IMR-90 (cell line): ENCODE measurements around the gene TADA2A. TPM values are rescaled to one million over a fixed set of nuclear protein-coding genes. Genes with fewer than 3 reads are reported as not detected.

Experiments
- ATAC-seq: fragments of 200-7000 bp; cut with Tn5 transposase; 2 replicates; pipeline ENCODE4 v1.9.1; 2020; ENCODE audit warnings: low read depth, mild to moderate bottlenecking, moderate library complexity
- BruUV-seq: library from RNA; stranded (reverse); fragments of 400-500 nt; replicated peaks from 2 replicates; lab custom pipeline; 2021; lab: Mats Ljungman, UMichigan
- CTCF ChIA-PET: fragments of 300-600 bp; formaldehyde crosslinking; extraction: SDS; loops from one replicate; lab custom pipeline; 2021; ENCODE audit warnings: antibody characterized with exemption; lab: Yijun Ruan, JAX
- POLR2A ChIA-PET: fragments of 300-600 bp; sonication (Branson Sonifier 250); formaldehyde crosslinking; loops from one replicate; lab custom pipeline; 2022; ENCODE audit warnings: antibody characterized with exemption; ENCODE audit not compliant: unreplicated experiment; lab: Charles Lee
- DNase-seq: peaks from one replicate; pipeline ENCODE4 v3.0.0; 2013
- H2AFZ ChIP-seq: replicated peaks from 2 replicates; pipeline ENCODE3; 2013; ENCODE audit warnings: low read length, mild to moderate bottlenecking; ENCODE audit not compliant: poor library complexity
- H2AK5ac ChIP-seq: 2 replicates; pipeline ENCODE4 v1.6.1; 2013; ENCODE audit warnings: low read depth, low read length, inconsistent platforms
- H2AK9ac ChIP-seq: replicated peaks from 2 replicates; pipeline ENCODE3; 2013; ENCODE audit warnings: mild to moderate bottlenecking, low read depth, low read length, moderate library complexity; ENCODE audit not compliant: poor library complexity
- H2BK120ac ChIP-seq: 2 replicates; pipeline ENCODE4 v1.6.1; 2013; ENCODE audit warnings: low read depth, low read length, inconsistent platforms
- H2BK15ac ChIP-seq: 3 replicates; pipeline ENCODE4 v1.6.1; 2013; ENCODE audit warnings: low read depth, low read length, inconsistent platforms
- H2BK20ac ChIP-seq: 2 replicates; pipeline ENCODE4 v1.6.1; 2013; ENCODE audit warnings: low read depth, mild to moderate bottlenecking, inconsistent platforms, low read length, moderate library complexity
- H2BK5ac ChIP-seq: 2 replicates; pipeline ENCODE4 v1.6.1; 2013; ENCODE audit warnings: mild to moderate bottlenecking, low read depth, low read length, inconsistent platforms; ENCODE audit not compliant: poor library complexity, severe bottlenecking
- H3K14ac ChIP-seq: replicated peaks from 2 replicates; pipeline ENCODE4 v1.6.1; 2013; ENCODE audit warnings: low read depth, low read length, inconsistent platforms
- H3K18ac ChIP-seq: 2 replicates; pipeline ENCODE4 v1.6.1; 2013; ENCODE audit warnings: low read depth, low read length, control low read depth
- H3K23ac ChIP-seq: 2 replicates; pipeline ENCODE4 v1.6.1; 2013; ENCODE audit warnings: low read depth, low read length, inconsistent platforms
- H3K27ac ChIP-seq: 2 replicates; pipeline ENCODE4 v1.5.1; 2013; ENCODE audit warnings: mild to moderate bottlenecking, control low read depth, low read length; ENCODE audit not compliant: insufficient read depth
- H3K27me3 ChIP-seq: 2 replicates; pipeline ENCODE4 v1.6.1; 2013; ENCODE audit warnings: low read length; ENCODE audit not compliant: control insufficient read depth, insufficient read depth
- H3K36me3 ChIP-seq: 2 replicates; pipeline ENCODE4 v1.6.1; 2013; ENCODE audit warnings: low read length, mixed read lengths; ENCODE audit not compliant: control insufficient read depth, insufficient read depth
- H3K4ac ChIP-seq: 2 replicates; pipeline ENCODE4 v1.6.1; 2013; ENCODE audit warnings: low read depth, low read length, inconsistent platforms
- H3K4me1 ChIP-seq: 2 replicates; pipeline ENCODE4 v1.6.1; 2013; ENCODE audit warnings: low read length, mixed read lengths; ENCODE audit not compliant: control insufficient read depth, insufficient read depth
- H3K4me2 ChIP-seq: 2 replicates; pipeline ENCODE4 v1.6.1; 2013; ENCODE audit warnings: low read depth, mild to moderate bottlenecking, control low read depth, low read length, moderate library complexity
- H3K4me3 ChIP-seq: 2 replicates; pipeline ENCODE4 v1.5.1; 2013; ENCODE audit warnings: low read depth, mild to moderate bottlenecking, control low read depth, low read length, moderate library complexity; ENCODE audit not compliant: insufficient read depth
- H3K56ac ChIP-seq: 2 replicates; pipeline ENCODE4 v1.6.1; 2013; ENCODE audit warnings: low read length, inconsistent platforms; ENCODE audit not compliant: insufficient read depth; ENCODE audit errors: extremely low read depth
- H3K79me1 ChIP-seq, 2 experiments: 2 replicates each; pipeline ENCODE4 v1.6.1; 2013; ENCODE audit warnings: low read length in 2 of 2, inconsistent platforms in 1 of 2, low read depth in 1 of 2
- H3K9ac ChIP-seq: 2 replicates; pipeline ENCODE4 v1.6.1; 2013; ENCODE audit warnings: low read depth, low read length, control low read depth
- H3K9me1 ChIP-seq: 2 replicates; pipeline ENCODE4 v1.6.1; 2013; ENCODE audit warnings: low read length, inconsistent platforms; ENCODE audit not compliant: insufficient read depth
- H3K9me3 ChIP-seq: 2 replicates; pipeline ENCODE4 v1.6.1; 2013; ENCODE audit warnings: low read length; ENCODE audit not compliant: control insufficient read depth, insufficient read depth
- H4K20me1 ChIP-seq: 2 replicates; pipeline ENCODE4 v1.6.1; 2013; ENCODE audit warnings: low read length, inconsistent platforms; ENCODE audit not compliant: insufficient read depth
- H4K5ac ChIP-seq: 2 replicates; pipeline ENCODE4 v1.6.1; 2013; ENCODE audit warnings: mild to moderate bottlenecking, low read depth, low read length, control low read depth
- H4K8ac ChIP-seq, 2 experiments: 2 replicates each; pipeline ENCODE4 v1.6.1; 2013; ENCODE audit warnings: low read depth in 2 of 2, low read length in 2 of 2, control low read depth in 1 of 2, inconsistent platforms in 1 of 2
- H4K91ac ChIP-seq: 2 replicates; pipeline ENCODE4 v1.6.1; 2013; ENCODE audit warnings: low read depth, low read length, inconsistent platforms; ENCODE audit not compliant: insufficient read depth
- BHLHE40 ChIP-seq: fragments of 150-350 bp; IDR thresholded peaks from 2 replicates; pipeline ENCODE4 v1.6.1; 2016; ENCODE audit warnings: mild to moderate bottlenecking, low read depth, low read length
- CEBPB ChIP-seq: IDR thresholded peaks from 2 replicates; pipeline ENCODE4 v1.6.1; 2012; ENCODE audit warnings: low read depth, low read length, improper control_type of control experiment
- CHD1 ChIP-seq: IDR thresholded peaks from 2 replicates; pipeline ENCODE4 v1.6.1; 2012; ENCODE audit warnings: low read depth, low read length, improper control_type of control experiment
- MAFK ChIP-seq: IDR thresholded peaks from 2 replicates; pipeline ENCODE4 v1.6.1; 2012; ENCODE audit warnings: low read depth, low read length, improper control_type of control experiment
- MAZ ChIP-seq: IDR thresholded peaks from 2 replicates; pipeline ENCODE4 v1.6.1; 2012; ENCODE audit warnings: low read depth, mild to moderate bottlenecking, low read length, improper control_type of control experiment, moderate library complexity, borderline replicate concordance
- MXI1 ChIP-seq: IDR thresholded peaks from 2 replicates; pipeline ENCODE4 v1.6.1; 2012; ENCODE audit warnings: low read depth, mild to moderate bottlenecking, low read length, moderate library complexity, borderline replicate concordance
- NFE2L2 ChIP-seq: fragments of 150-350 bp; IDR thresholded peaks from 2 replicates; pipeline ENCODE4 v1.6.1; 2016; ENCODE audit warnings: low read depth, mild to moderate bottlenecking, low read length
- POLR2A ChIP-seq: IDR thresholded peaks from 2 replicates; pipeline ENCODE4 v1.6.1; 2012; ENCODE audit warnings: mild to moderate bottlenecking, low read depth, low read length
- SMC3 ChIP-seq: fragments of 150-350 bp; IDR thresholded peaks from 2 replicates; pipeline ENCODE4 v1.6.1; 2016; ENCODE audit warnings: low read depth, mild to moderate bottlenecking, antibody characterized with exemption, low read length, moderate library complexity
- WGBS, 2 experiments: methylation state at CpG; one replicate each; pipeline versions ENCODE4 v1.1.5 to v1.1.7; 2013; ENCODE audit warnings: missing lambda C conversion rate in 2 of 2; ENCODE audit not compliant: insufficient read length in 1 of 2; ENCODE audit errors: extremely low coverage in 2 of 2; 5-methylcytosine and 5-hydroxymethylcytosine counted together
- dilution Hi-C: fragments of 300-500 bp; cut with HindIII; formaldehyde crosslinking; loops from one replicate; pipeline ENCODE4 v1.14.3; 2018; ENCODE audit warnings: low sequenced_read_pairs; ENCODE audit not compliant: unreplicated experiment
- in situ Hi-C: fragments of 300-500 bp; cut with MboI; formaldehyde crosslinking; loops from 3 replicates; pipeline ENCODE4 v1.14.3; 2019; ENCODE audit warnings: low sequenced_read_pairs, inconsistent platforms, mixed read lengths
- intact Hi-C: fragments of 100-400 bp; cut with micrococcal nuclease; formaldehyde crosslinking; loops from 2 replicates; pipeline ENCODE4 v1.10.0; 2022
- polyA plus RNA-seq, 3 experiments: library from polyadenylated mRNA; depleted of rRNA; stranded (reverse); fragments of >200 nt; gene quantifications; 2 replicates each; pipeline ENCODE4 v1.2.3, GENCODE V29; 2012; ENCODE audit warnings: low replicate concordance in 1 of 3
- total RNA-seq: library from RNA; depleted of rRNA; stranded (reverse); fragments of >200 nt; gene quantifications from 2 replicates; pipeline ENCODE4 v1.2.3, GENCODE V29; 2012
- TF ChIP-seq, protein P1 (sequence below): conservative IDR thresholded peaks from 2 replicates; pipeline ENCODE4 v1.5.1; 2012; ENCODE audit warnings: mild to moderate bottlenecking, low read depth, low read length, improper control_type of control experiment
- TF ChIP-seq, protein P2 (sequence below): fragments of 150-350 bp; IDR thresholded peaks from 2 replicates; pipeline ENCODE4 v1.6.1; 2017; ENCODE audit warnings: mild to moderate bottlenecking, antibody characterized with exemption, low read length, low read depth
- TF ChIP-seq, protein P3 (sequence below): fragments of 150-350 bp; IDR thresholded peaks from 2 replicates; pipeline ENCODE4 v1.6.1; 2016; ENCODE audit warnings: low read depth, mild to moderate bottlenecking, low read length, moderate library complexity, borderline replicate concordance

The TADA2A gene
- total and polyA plus RNA-seq, 2 of the 4 experiments (the other 2 are of a cell fraction), result 13.1 to 19.7 TPM

DNA sequence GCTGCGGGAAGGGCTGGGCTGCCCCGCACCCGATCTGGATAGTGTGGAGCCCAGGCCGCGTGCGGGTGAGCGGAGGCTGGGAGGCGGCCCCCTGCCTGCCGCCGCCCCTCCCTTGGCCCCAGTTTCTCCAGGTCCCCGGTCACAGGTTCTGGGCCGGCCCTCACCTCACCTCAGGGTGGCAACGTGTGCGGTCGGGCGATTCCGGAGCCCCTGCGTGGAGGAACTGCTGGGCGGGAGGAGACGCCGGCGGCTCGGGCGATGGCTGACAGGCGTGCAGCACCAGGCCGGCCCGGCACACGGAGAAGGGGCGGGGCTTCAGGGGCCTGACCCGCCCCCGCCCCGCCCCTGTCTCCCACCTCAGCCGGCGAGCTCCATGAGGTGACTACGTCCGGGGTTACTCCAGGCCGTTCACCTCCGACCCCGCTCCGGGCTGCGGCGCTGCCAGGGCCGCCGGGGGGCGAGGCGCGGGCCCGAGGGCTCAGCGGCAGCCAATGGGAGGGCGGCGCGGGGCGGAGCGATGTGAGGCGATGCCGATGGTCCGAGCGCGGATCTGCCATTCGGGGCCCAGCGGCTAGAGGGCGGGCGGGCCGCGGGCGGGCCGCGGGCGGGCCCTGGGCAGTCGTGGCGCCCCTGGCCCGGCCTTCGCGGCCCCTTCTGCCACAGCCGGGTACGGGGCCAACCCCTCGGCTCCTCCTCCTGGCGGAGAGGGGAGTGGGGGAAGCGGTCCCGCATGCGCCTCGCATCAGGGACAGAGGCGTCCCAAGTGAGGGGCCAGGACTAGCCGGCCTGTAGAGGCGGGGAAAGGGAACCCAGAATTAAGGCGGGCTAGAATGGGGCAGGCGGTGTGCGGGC is 47.6 kb upstream of the TADA2A start:
- in situ Hi-C loops (no loop called here), dilution Hi-C loops (no loop called here), intact Hi-C loops (loop anchor here (2.0 kb wide), 1 partner anchor 86 kb away; no protein-coding TSS in a partner anchor)
- ChIA-PET CTCF (interaction anchor here (0.6 to 1.8 kb wide), 3 partner anchors 14 to 174 kb away, joined by 3 to 10 read pairs (median 3); no protein-coding TSS in a partner anchor), POLR2A (interaction anchor here (0.6 kb wide), 1 partner anchor 204 kb away, joined by 4 read pairs; no protein-coding TSS in a partner anchor)
- Histone ChIP-seq H3K4me2 (peak overlapping the region; percentile 87), H3K36me3 (peaks cover 1% of the 10 kb centered on the region), H4K8ac (peak overlapping the region; percentile 89 to 95), H3K14ac (peak overlapping the region; percentile 87), H2AFZ (peak overlapping the region; percentile 94), H3K4me3 (peak overlapping the region; percentile 80), H2BK5ac (peak overlapping the region; percentile 10), H4K20me1 (peaks cover 4% of the 10 kb centered on the region; the same call in 1 of the 2 replicates), H4K5ac (peak overlapping the region; percentile 17), H3K56ac (peak overlapping the region; percentile 45), H3K27ac (peak overlapping the region; percentile 76), H3K9me1 (0 out of 2 replicates have a peak, but pooled peaks cover 3% of the 10 kb centered on the region), H3K27me3 (no peaks in the 10 kb centered on the region), H2BK120ac (peak overlapping the region; percentile 67; the same call in 1 of the 2 replicates), H3K79me1 (peaks cover 6 to 39% of the 10 kb centered on the region in 2 experiments; a peak in 3 of 4 replicates), H2AK9ac (peak overlapping the region; percentile 95), H2BK15ac (peak overlapping the region; percentile 69; the same call in 1 of the 3 replicates), H2AK5ac (peak overlapping the region; percentile 90), H2BK20ac (0 out of 2 replicates have a peak overlapping the region, but pooled peaks have one; percentile 9), H3K23ac (peak overlapping the region; percentile 91; the same call in 1 of the 2 replicates), H3K9me3 (no peaks in the 10 kb centered on the region), H3K9ac (peak overlapping the region; percentile 68), H3K4ac (peak overlapping the region; percentile 83), H3K4me1 (peaks cover 5% of the 10 kb centered on the region), H3K18ac (peak overlapping the region; percentile 66; the same call in 1 of the 2 replicates), H4K91ac (peak overlapping the region; percentile 68)
- DNase-seq (peak; percentile 86), ATAC-seq (peak; percentile 94)
- BruUV-seq, result no TSS peak
- TF ChIP-seq NFE2L2 (no peak), MAFK (no peak), BHLHE40 (peak; percentile 3; the same call in 1 of the 2 replicates), CHD1 (no peak), POLR2A (peak; percentile 66), MAZ (peak; percentile 53; the same call in 1 of the 2 replicates), MXI1 (peak; percentile 88; the same call in 1 of the 2 replicates), SMC3 (no peak), CEBPB (no peak)
- TF ChIP-seq, protein P1, sequence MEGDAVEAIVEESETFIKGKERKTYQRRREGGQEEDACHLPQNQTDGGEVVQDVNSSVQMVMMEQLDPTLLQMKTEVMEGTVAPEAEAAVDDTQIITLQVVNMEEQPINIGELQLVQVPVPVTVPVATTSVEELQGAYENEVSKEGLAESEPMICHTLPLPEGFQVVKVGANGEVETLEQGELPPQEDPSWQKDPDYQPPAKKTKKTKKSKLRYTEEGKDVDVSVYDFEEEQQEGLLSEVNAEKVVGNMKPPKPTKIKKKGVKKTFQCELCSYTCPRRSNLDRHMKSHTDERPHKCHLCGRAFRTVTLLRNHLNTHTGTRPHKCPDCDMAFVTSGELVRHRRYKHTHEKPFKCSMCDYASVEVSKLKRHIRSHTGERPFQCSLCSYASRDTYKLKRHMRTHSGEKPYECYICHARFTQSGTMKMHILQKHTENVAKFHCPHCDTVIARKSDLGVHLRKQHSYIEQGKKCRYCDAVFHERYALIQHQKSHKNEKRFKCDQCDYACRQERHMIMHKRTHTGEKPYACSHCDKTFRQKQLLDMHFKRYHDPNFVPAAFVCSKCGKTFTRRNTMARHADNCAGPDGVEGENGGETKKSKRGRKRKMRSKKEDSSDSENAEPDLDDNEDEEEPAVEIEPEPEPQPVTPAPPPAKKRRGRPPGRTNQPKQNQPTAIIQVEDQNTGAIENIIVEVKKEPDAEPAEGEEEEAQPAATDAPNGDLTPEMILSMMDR, result peak; percentile 35; the same call in 1 of the 2 replicates
- TF ChIP-seq, protein P2, sequence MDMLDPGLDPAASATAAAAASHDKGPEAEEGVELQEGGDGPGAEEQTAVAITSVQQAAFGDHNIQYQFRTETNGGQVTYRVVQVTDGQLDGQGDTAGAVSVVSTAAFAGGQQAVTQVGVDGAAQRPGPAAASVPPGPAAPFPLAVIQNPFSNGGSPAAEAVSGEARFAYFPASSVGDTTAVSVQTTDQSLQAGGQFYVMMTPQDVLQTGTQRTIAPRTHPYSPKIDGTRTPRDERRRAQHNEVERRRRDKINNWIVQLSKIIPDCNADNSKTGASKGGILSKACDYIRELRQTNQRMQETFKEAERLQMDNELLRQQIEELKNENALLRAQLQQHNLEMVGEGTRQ, result no peak
- TF ChIP-seq, protein P3, sequence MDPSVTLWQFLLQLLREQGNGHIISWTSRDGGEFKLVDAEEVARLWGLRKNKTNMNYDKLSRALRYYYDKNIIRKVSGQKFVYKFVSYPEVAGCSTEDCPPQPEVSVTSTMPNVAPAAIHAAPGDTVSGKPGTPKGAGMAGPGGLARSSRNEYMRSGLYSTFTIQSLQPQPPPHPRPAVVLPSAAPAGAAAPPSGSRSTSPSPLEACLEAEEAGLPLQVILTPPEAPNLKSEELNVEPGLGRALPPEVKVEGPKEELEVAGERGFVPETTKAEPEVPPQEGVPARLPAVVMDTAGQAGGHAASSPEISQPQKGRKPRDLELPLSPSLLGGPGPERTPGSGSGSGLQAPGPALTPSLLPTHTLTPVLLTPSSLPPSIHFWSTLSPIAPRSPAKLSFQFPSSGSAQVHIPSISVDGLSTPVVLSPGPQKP, result no peak
- WGBS, 2 experiments, result 1% methylated on average over 41 of the region's 88 CpGs; no CpG with 5 or more reads in 1 of the 2 experiments
